Measurements from ENCODE around the gene MUSTN1.

- TF ChIP-seq CTCF (IDR thresholded peaks at IDR 0.05; ENCODE audit: insufficient read depth, low read depth, low read length) (no peak), EZH2 (IDR thresholded peaks at IDR 0.05; ENCODE audit: insufficient read depth, low read length) (no peak)
Measured at GRCh38 chr3:52857133-52857532, 22.3 kb upstream of the MUSTN1 start.
